GM23338 (cell line): ENCODE data around the gene MYLK4. TPM values are rescaled to one million over a fixed set of nuclear protein-coding genes. Genes with fewer than 3 reads are reported as not detected.

Experiments used
- ATAC-seq: fragments of 200-7000 bp; cut with Tn5 transposase; 3 replicates; pipeline ENCODE4 v1.9.1; 2020
- DNase-seq: peaks from one replicate; pipeline ENCODE4 v3.0.0-alpha.2; 2015; ENCODE audit warnings: low spot score
- H2AFZ ChIP-seq: fragments of 200-600 bp; sonication (generic); 2 replicates; pipeline ENCODE4 v1.8.0; 2016; ENCODE audit warnings: antibody characterized with exemption, mild to moderate bottlenecking, moderate library complexity
- H3F3A ChIP-seq: fragments of 200-600 bp; sonication (generic); replicated peaks from 2 replicates; pipeline ENCODE4 v1.8.0; 2017; ENCODE audit warnings: antibody characterized with exemption, mixed run types, low read depth
- H3K27ac ChIP-seq: fragments of 200-600 bp; sonication (generic); 2 replicates; pipeline ENCODE4 v1.6.1; 2016; ENCODE audit warnings: low read depth
- H3K27me3 ChIP-seq: fragments of 200-600 bp; sonication (generic); 2 replicates; pipeline ENCODE4 v1.8.0; 2016; ENCODE audit warnings: mild to moderate bottlenecking, mixed run types, moderate library complexity; ENCODE audit not compliant: insufficient read depth
- H3K36me3 ChIP-seq: fragments of 200-600 bp; sonication (generic); 2 replicates; pipeline ENCODE4 v1.8.0; 2016; ENCODE audit warnings: mild to moderate bottlenecking; ENCODE audit not compliant: insufficient read depth
- H3K4me1 ChIP-seq: fragments of 200-600 bp; sonication (generic); 2 replicates; pipeline ENCODE4 v1.8.0; 2016; ENCODE audit warnings: mild to moderate bottlenecking, moderate library complexity; ENCODE audit not compliant: insufficient read depth
- H3K4me2 ChIP-seq: fragments of 200-600 bp; sonication (generic); 2 replicates; pipeline ENCODE4 v1.7.1; 2017; ENCODE audit warnings: mixed run types
- H3K4me3 ChIP-seq: fragments of 200-600 bp; sonication (generic); 2 replicates; pipeline ENCODE4 v1.6.1; 2016; ENCODE audit warnings: mixed run types
- H3K79me2 ChIP-seq: fragments of 200-600 bp; sonication (generic); replicated peaks from 2 replicates; pipeline ENCODE4 v1.8.0; 2017; ENCODE audit warnings: mild to moderate bottlenecking; ENCODE audit not compliant: insufficient read depth
- H3K9me2 ChIP-seq: fragments of 200-600 bp; sonication (generic); 2 replicates; pipeline ENCODE4 v1.8.0; 2017; ENCODE audit not compliant: insufficient read depth
- H4K20me1 ChIP-seq: fragments of 200-600 bp; sonication (generic); replicated peaks from 2 replicates; pipeline ENCODE4 v1.8.0; 2017; ENCODE audit warnings: mild to moderate bottlenecking; ENCODE audit not compliant: insufficient read depth
- H3K27ac Mint-ChIP-seq: 2 replicates; pipeline ENCODE4 v1.8.0; 2020; ENCODE audit warnings: inconsistent platforms, mild to moderate bottlenecking, moderate library complexity, mixed read lengths
- H3K27me3 Mint-ChIP-seq: 3 replicates; pipeline ENCODE4 v1.8.0; 2022; ENCODE audit warnings: low read depth, mild to moderate bottlenecking, moderate library complexity, mixed read lengths, inconsistent platforms; ENCODE audit not compliant: insufficient read depth, poor library complexity
- H3K36me3 Mint-ChIP-seq: 3 replicates; pipeline ENCODE4 v1.8.0; 2021; ENCODE audit warnings: low read depth, mild to moderate bottlenecking, inconsistent platforms, moderate library complexity, mixed read lengths
- H3K4me1 Mint-ChIP-seq: 3 replicates; pipeline ENCODE4 v1.8.0; 2020; ENCODE audit warnings: mild to moderate bottlenecking, inconsistent platforms, mixed read lengths
- H3K4me3 Mint-ChIP-seq: 3 replicates; pipeline ENCODE4 v1.8.0; 2021; ENCODE audit warnings: moderate library complexity, mild to moderate bottlenecking, inconsistent platforms, mixed read lengths
- H3K9me3 Mint-ChIP-seq: 3 replicates; pipeline ENCODE4 v1.8.0; 2020; ENCODE audit warnings: moderate library complexity, mild to moderate bottlenecking, inconsistent platforms, mixed read lengths
- CREB1 ChIP-seq: fragments of 250-450 bp; sonication (Bioruptor Pico); IDR thresholded peaks from 2 replicates; pipeline ENCODE4 v1.5.0; 2020; ENCODE audit warnings: low read depth, mild to moderate bottlenecking, moderate library complexity
- EZH2 ChIP-seq: fragments of 200-600 bp; sonication (generic); IDR thresholded peaks from one replicate; pipeline ENCODE4 v1.8.0; 2017; ENCODE audit warnings: antibody characterized with exemption, mild to moderate bottlenecking, low read depth; ENCODE audit not compliant: unreplicated experiment
- EZH2phosphoT487 ChIP-seq: fragments of 200-600 bp; sonication (generic); IDR thresholded peaks from one replicate; pipeline ENCODE4 v1.8.1; 2018; ENCODE audit warnings: antibody characterized with exemption; ENCODE audit not compliant: unreplicated experiment
- JUNB ChIP-seq: IDR thresholded peaks from one replicate; pipeline ENCODE4 v1.6.1; 2016; ENCODE audit warnings: antibody characterized with exemption; ENCODE audit not compliant: unreplicated experiment
- POLR2AphosphoS5 ChIP-seq: IDR thresholded peaks from 2 replicates; pipeline ENCODE4 v1.6.1; 2016; ENCODE audit warnings: antibody characterized with exemption, low read depth
- ZNF114 ChIP-seq: fragments of 250-450 bp; sonication (Bioruptor Pico); IDR thresholded peaks from 2 replicates; pipeline ENCODE4 v1.5.0; 2020; ENCODE audit warnings: mild to moderate bottlenecking, moderate library complexity
- ZNF331 ChIP-seq: fragments of 250-450 bp; sonication (Bioruptor Pico); IDR thresholded peaks from 2 replicates; pipeline ENCODE4 v1.5.0; 2020; ENCODE audit warnings: low read depth, mild to moderate bottlenecking, moderate library complexity
- polyA plus RNA-seq: library from polyadenylated mRNA; unstranded; fragments of >200 nt; fragmentation: Nextera tagmentation; extraction: Ambion mirVana; gene quantifications from 2 replicates; pipeline ENCODE4 v1.2.1, GENCODE V29; 2016
- total RNA-seq: library from RNA; depleted of rRNA; stranded (reverse); fragments of >200 nt; shearing (Covaris generic); gene quantifications from 2 replicates; pipeline ENCODE4 v1.2.3, GENCODE V29; 2014
- TF ChIP-seq, protein P1 (sequence below), 2 experiments: fragments of 200-600 bp in 1 of 2; sonication (generic) in 1 of 2; conservative IDR thresholded peaks; 2 replicates each; pipeline versions ENCODE4 v1.5.1 to v1.6.1; 2016 to 2017; ENCODE audit warnings: antibody characterized with exemption in 2 of 2, low read depth in 2 of 2, mild to moderate bottlenecking in 2 of 2, moderate library complexity in 1 of 2
- TF ChIP-seq, protein P2 (sequence below): IDR thresholded peaks from one replicate; pipeline ENCODE4 v1.6.1; 2018; ENCODE audit warnings: antibody characterized with exemption; ENCODE audit not compliant: unreplicated experiment
- TF ChIP-seq, protein P3 (sequence below): IDR thresholded peaks from 2 replicates; pipeline ENCODE4 v1.6.1; 2016; ENCODE audit warnings: antibody characterized with exemption
- TF ChIP-seq, protein P4 (sequence below): fragments of 250-450 bp; sonication (Bioruptor Pico); IDR thresholded peaks from 2 replicates; pipeline ENCODE4 v1.5.0; 2020; ENCODE audit warnings: mild to moderate bottlenecking, moderate library complexity

Gene MYLK4
- total and polyA plus RNA-seq, 2 experiments from 2014 or later, result 0.03 to 0.17 TPM

DNA sequence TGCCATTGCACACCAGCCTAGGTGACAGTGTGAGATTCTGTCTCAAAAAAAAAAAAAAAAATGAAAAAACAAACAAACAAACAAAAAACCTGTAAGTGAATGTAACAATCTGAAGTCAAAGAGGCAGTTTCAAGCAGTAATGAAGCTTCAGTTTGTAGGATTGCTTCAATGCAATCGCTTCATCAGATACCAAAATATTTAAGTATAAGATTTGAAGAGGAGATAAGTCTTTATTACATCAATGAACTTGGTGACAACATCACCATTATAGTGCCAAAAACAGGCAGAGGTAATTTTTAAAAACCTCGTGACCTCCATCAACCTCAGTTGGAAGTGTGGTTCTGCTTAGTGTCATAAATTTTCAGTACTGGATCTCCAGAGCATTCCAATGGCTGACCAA, 74.7 kb downstream of the MYLK4 start (continued):
- TF ChIP-seq, protein P1, sequence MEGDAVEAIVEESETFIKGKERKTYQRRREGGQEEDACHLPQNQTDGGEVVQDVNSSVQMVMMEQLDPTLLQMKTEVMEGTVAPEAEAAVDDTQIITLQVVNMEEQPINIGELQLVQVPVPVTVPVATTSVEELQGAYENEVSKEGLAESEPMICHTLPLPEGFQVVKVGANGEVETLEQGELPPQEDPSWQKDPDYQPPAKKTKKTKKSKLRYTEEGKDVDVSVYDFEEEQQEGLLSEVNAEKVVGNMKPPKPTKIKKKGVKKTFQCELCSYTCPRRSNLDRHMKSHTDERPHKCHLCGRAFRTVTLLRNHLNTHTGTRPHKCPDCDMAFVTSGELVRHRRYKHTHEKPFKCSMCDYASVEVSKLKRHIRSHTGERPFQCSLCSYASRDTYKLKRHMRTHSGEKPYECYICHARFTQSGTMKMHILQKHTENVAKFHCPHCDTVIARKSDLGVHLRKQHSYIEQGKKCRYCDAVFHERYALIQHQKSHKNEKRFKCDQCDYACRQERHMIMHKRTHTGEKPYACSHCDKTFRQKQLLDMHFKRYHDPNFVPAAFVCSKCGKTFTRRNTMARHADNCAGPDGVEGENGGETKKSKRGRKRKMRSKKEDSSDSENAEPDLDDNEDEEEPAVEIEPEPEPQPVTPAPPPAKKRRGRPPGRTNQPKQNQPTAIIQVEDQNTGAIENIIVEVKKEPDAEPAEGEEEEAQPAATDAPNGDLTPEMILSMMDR (conservative IDR thresholded peaks at IDR 0.05; ENCODE audit: low read depth in 2 of 2), result no peak

DNA sequence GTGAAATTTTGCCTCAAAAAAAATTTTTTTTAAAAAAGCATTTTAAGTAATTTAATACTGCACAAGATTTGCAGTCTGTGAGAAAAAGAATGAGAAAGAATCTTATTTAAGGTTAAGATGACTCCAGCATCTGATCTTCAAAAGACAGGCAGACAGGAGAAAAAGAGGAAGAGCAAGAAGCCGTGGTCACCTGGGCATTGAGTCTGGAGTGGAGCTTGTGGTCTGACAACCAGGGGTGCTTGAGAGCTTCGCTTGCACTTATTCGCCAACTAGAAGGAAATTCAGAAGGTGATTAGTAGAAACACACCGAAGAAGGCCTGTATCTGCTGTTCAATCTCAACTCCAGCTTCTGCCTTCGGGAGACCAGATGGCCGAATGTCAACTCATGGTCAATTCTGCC, 75.9 kb downstream of the MYLK4 start:
- Mint-ChIP-seq H3K36me3 (no peaks in the 10 kb centered on the region), H3K4me1 (no peaks in the 10 kb centered on the region; the same call in 2 of the 3 replicates), H3K4me3 (no peak overlapping the region), H3K27me3 (peaks cover 2% of the 10 kb centered on the region), H3K27ac (no peak overlapping the region), H3K9me3 (no peaks in the 10 kb centered on the region)
- H3F3A ChIP-seq, result no peaks in the 10 kb centered on the region
- no peaks in the 10 kb centered on the region for H3K27me3 ChIP-seq
- H3K79me2 ChIP-seq, result no peaks in the 10 kb centered on the region
- no peak overlapping the region for H2AFZ ChIP-seq
- no peak overlapping the region for H3K27ac ChIP-seq
- no peak for DNase-seq
- no peaks in the 10 kb centered on the region for H4K20me1 ChIP-seq
- H3K4me1 ChIP-seq, result no peaks in the 10 kb centered on the region
- no peaks in the 10 kb centered on the region; the same call in 1 of the 2 replicates for H3K9me2 ChIP-seq
- ATAC-seq, result no peak
- no peaks in the 10 kb centered on the region for H3K36me3 ChIP-seq
- H3K4me2 ChIP-seq, result no peak overlapping the region
- H3K4me3 ChIP-seq, result no peak overlapping the region
- TF ChIP-seq EZH2 (no peak), ZNF331 (CRISPR knock-in tag) (no peak), EZH2phosphoT487 (no peak), CREB1 (no peak), JUNB (no peak), ZNF114 (CRISPR knock-in tag) (no peak), POLR2AphosphoS5 (no peak)
- TF ChIP-seq, protein P2, sequence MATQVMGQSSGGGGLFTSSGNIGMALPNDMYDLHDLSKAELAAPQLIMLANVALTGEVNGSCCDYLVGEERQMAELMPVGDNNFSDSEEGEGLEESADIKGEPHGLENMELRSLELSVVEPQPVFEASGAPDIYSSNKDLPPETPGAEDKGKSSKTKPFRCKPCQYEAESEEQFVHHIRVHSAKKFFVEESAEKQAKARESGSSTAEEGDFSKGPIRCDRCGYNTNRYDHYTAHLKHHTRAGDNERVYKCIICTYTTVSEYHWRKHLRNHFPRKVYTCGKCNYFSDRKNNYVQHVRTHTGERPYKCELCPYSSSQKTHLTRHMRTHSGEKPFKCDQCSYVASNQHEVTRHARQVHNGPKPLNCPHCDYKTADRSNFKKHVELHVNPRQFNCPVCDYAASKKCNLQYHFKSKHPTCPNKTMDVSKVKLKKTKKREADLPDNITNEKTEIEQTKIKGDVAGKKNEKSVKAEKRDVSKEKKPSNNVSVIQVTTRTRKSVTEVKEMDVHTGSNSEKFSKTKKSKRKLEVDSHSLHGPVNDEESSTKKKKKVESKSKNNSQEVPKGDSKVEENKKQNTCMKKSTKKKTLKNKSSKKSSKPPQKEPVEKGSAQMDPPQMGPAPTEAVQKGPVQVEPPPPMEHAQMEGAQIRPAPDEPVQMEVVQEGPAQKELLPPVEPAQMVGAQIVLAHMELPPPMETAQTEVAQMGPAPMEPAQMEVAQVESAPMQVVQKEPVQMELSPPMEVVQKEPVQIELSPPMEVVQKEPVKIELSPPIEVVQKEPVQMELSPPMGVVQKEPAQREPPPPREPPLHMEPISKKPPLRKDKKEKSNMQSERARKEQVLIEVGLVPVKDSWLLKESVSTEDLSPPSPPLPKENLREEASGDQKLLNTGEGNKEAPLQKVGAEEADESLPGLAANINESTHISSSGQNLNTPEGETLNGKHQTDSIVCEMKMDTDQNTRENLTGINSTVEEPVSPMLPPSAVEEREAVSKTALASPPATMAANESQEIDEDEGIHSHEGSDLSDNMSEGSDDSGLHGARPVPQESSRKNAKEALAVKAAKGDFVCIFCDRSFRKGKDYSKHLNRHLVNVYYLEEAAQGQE, result no peak
- TF ChIP-seq, protein P3, sequence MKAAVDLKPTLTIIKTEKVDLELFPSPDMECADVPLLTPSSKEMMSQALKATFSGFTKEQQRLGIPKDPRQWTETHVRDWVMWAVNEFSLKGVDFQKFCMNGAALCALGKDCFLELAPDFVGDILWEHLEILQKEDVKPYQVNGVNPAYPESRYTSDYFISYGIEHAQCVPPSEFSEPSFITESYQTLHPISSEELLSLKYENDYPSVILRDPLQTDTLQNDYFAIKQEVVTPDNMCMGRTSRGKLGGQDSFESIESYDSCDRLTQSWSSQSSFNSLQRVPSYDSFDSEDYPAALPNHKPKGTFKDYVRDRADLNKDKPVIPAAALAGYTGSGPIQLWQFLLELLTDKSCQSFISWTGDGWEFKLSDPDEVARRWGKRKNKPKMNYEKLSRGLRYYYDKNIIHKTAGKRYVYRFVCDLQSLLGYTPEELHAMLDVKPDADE, result no peak
- TF ChIP-seq, protein P4, sequence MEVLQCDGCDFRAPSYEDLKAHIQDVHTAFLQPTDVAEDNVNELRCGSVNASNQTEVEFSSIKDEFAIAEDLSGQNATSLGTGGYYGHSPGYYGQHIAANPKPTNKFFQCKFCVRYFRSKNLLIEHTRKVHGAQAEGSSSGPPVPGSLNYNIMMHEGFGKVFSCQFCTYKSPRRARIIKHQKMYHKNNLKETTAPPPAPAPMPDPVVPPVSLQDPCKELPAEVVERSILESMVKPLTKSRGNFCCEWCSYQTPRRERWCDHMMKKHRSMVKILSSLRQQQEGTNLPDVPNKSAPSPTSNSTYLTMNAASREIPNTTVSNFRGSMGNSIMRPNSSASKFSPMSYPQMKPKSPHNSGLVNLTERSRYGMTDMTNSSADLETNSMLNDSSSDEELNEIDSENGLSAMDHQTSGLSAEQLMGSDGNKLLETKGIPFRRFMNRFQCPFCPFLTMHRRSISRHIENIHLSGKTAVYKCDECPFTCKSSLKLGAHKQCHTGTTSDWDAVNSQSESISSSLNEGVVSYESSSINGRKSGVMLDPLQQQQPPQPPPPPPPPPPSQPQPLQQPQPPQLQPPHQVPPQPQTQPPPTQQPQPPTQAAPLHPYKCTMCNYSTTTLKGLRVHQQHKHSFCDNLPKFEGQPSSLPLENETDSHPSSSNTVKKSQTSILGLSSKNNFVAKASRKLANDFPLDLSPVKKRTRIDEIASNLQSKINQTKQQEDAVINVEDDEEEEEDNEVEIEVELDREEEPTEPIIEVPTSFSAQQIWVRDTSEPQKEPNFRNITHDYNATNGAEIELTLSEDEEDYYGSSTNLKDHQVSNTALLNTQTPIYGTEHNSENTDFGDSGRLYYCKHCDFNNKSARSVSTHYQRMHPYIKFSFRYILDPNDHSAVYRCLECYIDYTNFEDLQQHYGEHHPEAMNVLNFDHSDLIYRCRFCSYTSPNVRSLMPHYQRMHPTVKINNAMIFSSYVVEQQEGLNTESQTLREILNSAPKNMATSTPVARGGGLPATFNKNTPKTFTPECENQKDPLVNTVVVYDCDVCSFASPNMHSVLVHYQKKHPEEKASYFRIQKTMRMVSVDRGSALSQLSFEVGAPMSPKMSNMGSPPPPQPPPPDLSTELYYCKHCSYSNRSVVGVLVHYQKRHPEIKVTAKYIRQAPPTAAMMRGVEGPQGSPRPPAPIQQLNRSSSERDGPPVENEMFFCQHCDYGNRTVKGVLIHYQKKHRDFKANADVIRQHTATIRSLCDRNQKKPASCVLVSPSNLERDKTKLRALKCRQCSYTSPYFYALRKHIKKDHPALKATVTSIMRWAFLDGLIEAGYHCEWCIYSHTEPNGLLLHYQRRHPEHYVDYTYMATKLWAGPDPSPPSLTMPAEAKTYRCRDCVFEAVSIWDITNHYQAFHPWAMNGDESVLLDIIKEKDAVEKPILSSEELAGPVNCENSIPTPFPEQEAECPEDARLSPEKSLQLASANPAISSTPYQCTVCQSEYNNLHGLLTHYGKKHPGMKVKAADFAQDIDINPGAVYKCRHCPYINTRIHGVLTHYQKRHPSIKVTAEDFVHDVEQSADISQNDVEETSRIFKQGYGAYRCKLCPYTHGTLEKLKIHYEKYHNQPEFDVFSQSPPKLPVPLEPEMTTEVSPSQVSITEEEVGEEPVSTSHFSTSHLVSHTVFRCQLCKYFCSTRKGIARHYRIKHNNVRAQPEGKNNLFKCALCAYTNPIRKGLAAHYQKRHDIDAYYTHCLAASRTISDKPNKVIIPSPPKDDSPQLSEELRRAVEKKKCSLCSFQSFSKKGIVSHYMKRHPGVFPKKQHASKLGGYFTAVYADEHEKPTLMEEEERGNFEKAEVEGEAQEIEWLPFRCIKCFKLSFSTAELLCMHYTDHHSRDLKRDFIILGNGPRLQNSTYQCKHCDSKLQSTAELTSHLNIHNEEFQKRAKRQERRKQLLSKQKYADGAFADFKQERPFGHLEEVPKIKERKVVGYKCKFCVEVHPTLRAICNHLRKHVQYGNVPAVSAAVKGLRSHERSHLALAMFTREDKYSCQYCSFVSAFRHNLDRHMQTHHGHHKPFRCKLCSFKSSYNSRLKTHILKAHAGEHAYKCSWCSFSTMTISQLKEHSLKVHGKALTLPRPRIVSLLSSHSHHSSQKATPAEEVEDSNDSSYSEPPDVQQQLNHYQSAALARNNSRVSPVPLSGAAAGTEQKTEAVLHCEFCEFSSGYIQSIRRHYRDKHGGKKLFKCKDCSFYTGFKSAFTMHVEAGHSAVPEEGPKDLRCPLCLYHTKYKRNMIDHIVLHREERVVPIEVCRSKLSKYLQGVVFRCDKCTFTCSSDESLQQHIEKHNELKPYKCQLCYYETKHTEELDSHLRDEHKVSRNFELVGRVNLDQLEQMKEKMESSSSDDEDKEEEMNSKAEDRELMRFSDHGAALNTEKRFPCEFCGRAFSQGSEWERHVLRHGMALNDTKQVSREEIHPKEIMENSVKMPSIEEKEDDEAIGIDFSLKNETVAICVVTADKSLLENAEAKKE (CRISPR knock-in tag), result no peak
